ENCODE measurements around the gene OLIG2. TPM values are rescaled to one million over a fixed set of nuclear protein-coding genes. Genes with fewer than 3 reads are reported as not detected.

Gene OLIG2
- total and polyA plus RNA-seq, 2 donors (not counting 3 experiments of a cell fraction or from before 2014, with no cell fraction given), result not detected

GRCh38 chr21:33061233-33061632, 35.5 kb downstream of the OLIG2 start:
- H3K27me3 ChIP-seq (ENCODE audit: control insufficient read depth in 2 of 2, insufficient read depth in 2 of 2, low read length in 2 of 2), result peaks cover 26 to 42% of the 10 kb centered on the region in 2 experiments
- FAIRE-seq, result no peak
- no peak for DNase-seq (ENCODE audit: low read depth, low spot score)

More at GRCh38 chr21:33061233-33061632, 35.5 kb downstream of the OLIG2 start:
- Histone ChIP-seq H3K9me3 (replicated peaks; ENCODE audit: control insufficient read depth, insufficient read depth, low read length) (no peaks in the 10 kb centered on the region), H3K4me1 (ENCODE audit: control insufficient read depth, extremely low read depth, insufficient read depth, low read length) (peaks cover 8% of the 10 kb centered on the region), H3K79me2 (ENCODE audit: control insufficient read depth, insufficient read depth, low read length) (no peaks in the 10 kb centered on the region), H3K27ac (ENCODE audit: insufficient read depth, low read depth, low read length) (no peak overlapping the region), H3K9me1 (replicated peaks; ENCODE audit: control insufficient read depth, extremely low read depth, insufficient read depth, low read length) (no peaks in the 10 kb centered on the region), H2AFZ (ENCODE audit: low read depth, low read length) (no peak overlapping the region), H3K4me3 (replicated peaks in 1 of 3; ENCODE audit: insufficient read depth in 1 of 3, low read depth in 1 of 3, low read length in 3 of 3) (no peak overlapping the region), H4K20me1 (replicated peaks; ENCODE audit: control insufficient read depth, extremely low read depth, insufficient read depth, low read length) (no peaks in the 10 kb centered on the region), H3K36me3 (ENCODE audit: control insufficient read depth in 2 of 2, extremely low read depth in 1 of 2, insufficient read depth in 2 of 2, low read length in 2 of 2) (no peaks in the 10 kb centered on the region), H3K4me2 (ENCODE audit: insufficient read depth, low read length) (no peak overlapping the region), H3K9ac (replicated peaks; ENCODE audit: extremely low read depth, insufficient read depth, low read length) (no peak overlapping the region)
- BruUV-seq (replicated peaks), result no TSS peak
- dilution Hi-C loops (cut with MboI; ENCODE audit: extremely low pct_ligation_motif_present, low sequenced_read_pairs), result no loop called here
- CTCF ChIA-PET, result no interaction called here
- TF ChIP-seq EZH2 (IDR thresholded peaks at IDR 0.05; ENCODE audit: borderline replicate concordance, low read depth, low read length, severe bottlenecking), result no peak
- TF ChIP-seq JUN (IDR thresholded peaks at IDR 0.05; ENCODE audit: borderline replicate concordance, insufficient read depth, insufficient read length, low read depth), result no peak
- TF ChIP-seq CTCF (IDR thresholded peaks at IDR 0.05; ENCODE audit: extremely low read depth in 1 of 2, insufficient read depth in 1 of 2, low read depth in 1 of 2, low read length in 2 of 2), result no peak
- TF ChIP-seq POLR2A (IDR thresholded peaks at IDR 0.05; ENCODE audit: low read depth, low read length), result no peak
- no peak for TF ChIP-seq FOS (IDR thresholded peaks at IDR 0.05; ENCODE audit: borderline replicate concordance, insufficient read depth, low read length)
- TF ChIP-seq MAX (IDR thresholded peaks at IDR 0.05; ENCODE audit: insufficient read depth, insufficient read length), result no peak
- TF ChIP-seq POLR2AphosphoS5 (IDR thresholded peaks at IDR 0.05; ENCODE audit: insufficient read depth, low read depth, low read length), result no peak
- TF ChIP-seq GATA2 (IDR thresholded peaks at IDR 0.05; ENCODE audit: insufficient read depth, insufficient read length, low read depth, low read length), result no peak
- TF ChIP-seq MYC (IDR thresholded peaks at IDR 0.05; ENCODE audit: low read depth, low read length), result no peak
- intact Hi-C loops (cut with micrococcal nuclease), result no loop called here
- POLR2A ChIA-PET, result no interaction called here

All from endothelial cell of umbilical vein (primary cell).